Measurements from ENCODE around the gene NECTIN4.

DNA sequence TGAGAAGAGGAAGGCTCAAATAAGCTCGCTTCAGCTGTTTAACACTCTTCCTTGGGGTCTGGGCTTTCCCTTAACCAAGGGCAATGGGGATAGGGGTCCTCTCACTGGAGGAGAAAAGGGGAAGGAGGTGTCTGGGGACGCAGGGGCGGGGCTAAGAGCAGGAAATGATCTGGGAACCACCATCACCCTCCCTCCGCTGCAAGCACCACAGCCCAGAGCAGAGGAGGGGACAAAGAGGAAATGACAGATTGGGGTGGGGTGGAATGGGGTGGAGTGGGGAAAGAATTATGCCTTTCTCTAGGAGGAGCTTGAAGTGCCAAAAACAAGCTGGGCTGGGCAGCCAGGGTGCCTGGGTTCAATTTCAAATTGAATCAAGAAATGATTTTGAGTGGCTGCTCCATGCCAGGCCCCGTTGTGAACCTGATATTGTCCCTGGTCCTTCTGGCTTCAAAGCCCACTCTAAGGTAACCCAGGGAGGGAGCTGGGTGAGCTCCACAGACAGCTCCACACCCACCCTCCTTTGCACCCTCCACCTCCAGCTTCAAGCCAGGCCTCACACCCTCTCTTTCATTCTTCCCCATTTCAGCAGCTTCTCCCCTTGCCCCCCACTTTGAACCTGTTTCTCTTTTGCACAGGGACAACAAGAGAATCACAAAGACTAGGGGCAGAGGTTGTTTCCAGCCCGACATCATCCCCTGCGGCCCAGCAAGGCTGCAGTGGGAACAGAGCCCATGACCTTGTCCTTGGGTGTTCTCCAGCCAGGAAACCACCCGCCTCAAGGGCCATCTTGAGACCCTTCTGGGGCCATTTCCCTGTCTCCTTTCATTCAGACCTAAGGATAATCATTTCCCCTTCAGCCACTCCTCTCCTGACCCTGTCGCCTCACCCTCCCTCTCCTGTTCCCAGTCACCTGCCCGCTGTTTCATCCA lies 20.8 kb downstream of the NECTIN4 start:
- TF ChIP-seq, protein P1, sequence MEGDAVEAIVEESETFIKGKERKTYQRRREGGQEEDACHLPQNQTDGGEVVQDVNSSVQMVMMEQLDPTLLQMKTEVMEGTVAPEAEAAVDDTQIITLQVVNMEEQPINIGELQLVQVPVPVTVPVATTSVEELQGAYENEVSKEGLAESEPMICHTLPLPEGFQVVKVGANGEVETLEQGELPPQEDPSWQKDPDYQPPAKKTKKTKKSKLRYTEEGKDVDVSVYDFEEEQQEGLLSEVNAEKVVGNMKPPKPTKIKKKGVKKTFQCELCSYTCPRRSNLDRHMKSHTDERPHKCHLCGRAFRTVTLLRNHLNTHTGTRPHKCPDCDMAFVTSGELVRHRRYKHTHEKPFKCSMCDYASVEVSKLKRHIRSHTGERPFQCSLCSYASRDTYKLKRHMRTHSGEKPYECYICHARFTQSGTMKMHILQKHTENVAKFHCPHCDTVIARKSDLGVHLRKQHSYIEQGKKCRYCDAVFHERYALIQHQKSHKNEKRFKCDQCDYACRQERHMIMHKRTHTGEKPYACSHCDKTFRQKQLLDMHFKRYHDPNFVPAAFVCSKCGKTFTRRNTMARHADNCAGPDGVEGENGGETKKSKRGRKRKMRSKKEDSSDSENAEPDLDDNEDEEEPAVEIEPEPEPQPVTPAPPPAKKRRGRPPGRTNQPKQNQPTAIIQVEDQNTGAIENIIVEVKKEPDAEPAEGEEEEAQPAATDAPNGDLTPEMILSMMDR (conservative IDR thresholded peaks at IDR 0.05) = no peak
- no peak for TF ChIP-seq EZH2 (IDR thresholded peaks at IDR 0.05; ENCODE audit: low read depth)
